Ramos (cell line): ENCODE data around the gene FXYD4.

Source experiments
- in situ Hi-C: fragments of 300-500 bp; cut with MboI; formaldehyde crosslinking; loops from one replicate; pipeline ENCODE4 v1.14.3; 2022; ENCODE audit warnings: low sequenced_read_pairs; ENCODE audit not compliant: unreplicated experiment

The FXYD4 gene

DNA sequence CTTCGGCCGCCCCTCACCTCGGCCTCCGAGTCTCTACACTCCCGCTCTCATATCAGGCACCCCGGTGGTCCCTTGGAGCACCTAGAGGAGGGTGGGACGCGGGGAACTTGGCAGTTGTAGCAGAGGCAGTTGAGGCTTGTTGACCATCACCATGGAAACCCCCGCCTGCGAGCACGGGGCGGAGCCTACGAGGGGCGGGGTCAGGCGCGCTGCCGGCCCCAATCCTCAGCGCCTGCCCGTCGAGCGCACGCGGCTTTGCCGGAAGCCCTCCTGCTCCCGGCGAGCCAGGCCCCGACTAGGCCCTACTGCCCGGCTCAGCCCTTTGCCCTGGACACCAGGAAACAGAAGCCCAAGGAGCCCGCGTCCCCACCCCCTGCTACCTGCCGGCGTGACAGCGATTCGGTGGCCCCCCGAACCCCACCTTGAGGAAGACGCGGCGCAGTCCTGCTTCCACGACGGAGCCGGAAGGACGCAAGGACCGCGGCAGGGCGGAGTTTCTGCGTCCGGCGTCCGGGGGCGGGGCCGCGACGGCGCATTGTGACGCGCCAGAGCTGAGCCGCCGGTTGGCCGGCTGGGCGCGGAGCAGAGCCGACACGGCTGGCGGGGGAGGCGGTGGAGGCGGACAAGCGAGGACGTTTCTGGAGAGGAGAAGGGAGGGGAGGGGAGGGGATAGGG is 37.4 kb downstream of the FXYD4 start, which contains the start of gene HNRNPF:
TSS of gene HNRNPF (minus strand) at position 477 of the 675 bp plus-strand sequence. CDS start 21,302 bp downstream, outside the sequence.
- in situ Hi-C loops: loop anchor here (25.0 kb wide), 1 partner anchor 1953 kb away; the partner anchor contains the start of gene ALOX5

DNA sequence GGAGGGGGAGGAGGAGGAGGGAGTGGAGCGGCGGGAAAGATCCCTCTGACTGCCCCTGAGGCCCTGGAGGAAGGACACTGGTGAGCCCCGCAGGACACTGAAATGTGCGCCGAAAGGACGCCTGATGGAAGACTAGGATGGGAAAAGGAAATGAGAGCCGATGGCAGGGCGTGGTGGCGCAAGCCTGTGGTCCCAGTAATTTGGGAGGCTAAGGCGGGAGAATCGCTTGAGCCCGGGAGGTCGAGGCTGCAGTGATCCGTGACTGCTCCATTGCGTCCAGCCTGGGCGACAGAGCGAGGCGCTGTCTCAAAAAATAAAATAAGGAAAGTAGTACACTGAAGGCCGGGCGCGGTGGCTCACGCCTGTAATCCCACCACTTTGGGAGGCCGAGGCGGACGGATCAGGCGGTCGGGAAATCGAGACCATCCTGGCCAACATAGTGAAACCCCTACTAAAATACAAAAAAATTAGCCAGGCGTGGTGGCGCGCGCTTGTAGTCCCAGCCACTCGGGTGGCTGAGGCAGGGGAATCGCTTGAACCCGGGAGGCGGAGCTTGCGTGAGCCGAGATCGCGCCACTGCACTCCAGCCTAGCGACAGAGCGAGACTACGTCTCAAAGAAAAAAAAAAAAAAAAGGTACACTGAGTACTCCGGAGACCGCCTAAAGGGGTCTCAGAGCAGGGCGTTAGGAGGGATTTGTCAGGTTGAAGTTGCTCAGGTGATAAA is 38.1 kb downstream of the FXYD4 start:
- in situ Hi-C loops: loop anchor here (25.0 kb wide), 1 partner anchor 1953 kb away; the partner anchor contains the start of gene ALOX5

DNA sequence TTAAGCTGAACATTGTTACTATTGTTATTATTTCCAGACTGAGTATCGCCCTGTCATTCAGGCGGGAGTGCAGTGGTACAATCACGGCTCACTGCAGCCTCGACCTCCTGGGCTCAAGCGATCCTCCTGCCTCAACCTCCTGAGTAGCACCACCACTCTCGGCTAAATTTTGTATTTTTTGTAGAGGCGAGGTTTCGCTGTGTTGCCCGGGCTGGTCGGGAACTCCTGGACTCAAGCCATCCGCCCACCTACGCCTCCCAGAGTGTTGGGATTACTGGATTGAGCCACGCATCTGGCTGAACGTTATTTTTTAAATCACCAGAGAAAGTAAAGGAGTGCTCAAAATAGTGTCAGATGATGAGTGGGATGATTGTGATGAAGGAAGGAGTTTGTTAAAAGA is 38.9 kb downstream of the FXYD4 start:
- in situ Hi-C loops: loop anchor here (25.0 kb wide), 1 partner anchor 1952 kb away; the partner anchor contains the start of gene ALOX5

DNA sequence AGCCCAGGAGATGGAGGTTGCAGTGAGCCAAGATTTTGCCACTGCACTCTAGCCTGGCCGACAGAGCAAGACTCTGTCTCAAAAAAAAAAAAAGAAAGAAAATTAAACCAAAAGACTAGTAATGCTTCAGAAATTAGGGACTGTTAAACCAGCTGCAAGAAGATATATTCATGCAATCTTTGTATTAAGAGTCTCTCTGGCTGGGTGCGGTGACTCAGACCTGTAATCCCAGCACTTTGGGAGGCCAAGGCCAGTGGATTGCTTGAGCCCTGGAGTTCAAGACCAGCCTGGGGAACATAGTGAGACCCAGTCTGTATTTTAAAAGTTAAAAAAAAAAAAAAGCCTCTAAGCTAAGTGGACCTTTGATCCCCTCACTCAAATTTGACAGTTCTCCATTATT is 40.1 kb downstream of the FXYD4 start:
- in situ Hi-C loops: loop anchor here (25.0 kb wide), 1 partner anchor 1951 kb away; the partner anchor contains the start of gene ALOX5

DNA sequence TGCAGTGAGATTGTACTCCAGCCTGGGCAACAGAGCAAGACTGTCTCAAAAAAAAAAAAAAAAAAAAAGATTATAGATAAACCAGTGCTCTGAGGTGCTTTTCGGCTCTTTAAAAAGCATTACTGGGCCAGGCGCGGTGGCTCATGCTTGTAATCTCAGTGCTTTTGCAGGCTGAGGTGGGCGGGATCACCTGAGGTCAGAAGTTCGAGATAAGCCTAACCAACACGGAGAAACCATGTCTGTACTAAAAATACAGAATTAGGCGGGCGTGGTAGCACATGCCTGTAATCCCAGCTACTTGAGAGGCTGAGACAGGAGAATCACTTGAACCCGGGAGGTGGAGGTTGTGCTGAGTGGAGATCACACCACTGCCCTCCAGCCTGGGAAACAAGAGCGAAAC is 44.1 kb downstream of the FXYD4 start:
- in situ Hi-C loops: loop anchor here (25.0 kb wide), 1 partner anchor 1947 kb away; the partner anchor contains the start of gene ALOX5

DNA sequence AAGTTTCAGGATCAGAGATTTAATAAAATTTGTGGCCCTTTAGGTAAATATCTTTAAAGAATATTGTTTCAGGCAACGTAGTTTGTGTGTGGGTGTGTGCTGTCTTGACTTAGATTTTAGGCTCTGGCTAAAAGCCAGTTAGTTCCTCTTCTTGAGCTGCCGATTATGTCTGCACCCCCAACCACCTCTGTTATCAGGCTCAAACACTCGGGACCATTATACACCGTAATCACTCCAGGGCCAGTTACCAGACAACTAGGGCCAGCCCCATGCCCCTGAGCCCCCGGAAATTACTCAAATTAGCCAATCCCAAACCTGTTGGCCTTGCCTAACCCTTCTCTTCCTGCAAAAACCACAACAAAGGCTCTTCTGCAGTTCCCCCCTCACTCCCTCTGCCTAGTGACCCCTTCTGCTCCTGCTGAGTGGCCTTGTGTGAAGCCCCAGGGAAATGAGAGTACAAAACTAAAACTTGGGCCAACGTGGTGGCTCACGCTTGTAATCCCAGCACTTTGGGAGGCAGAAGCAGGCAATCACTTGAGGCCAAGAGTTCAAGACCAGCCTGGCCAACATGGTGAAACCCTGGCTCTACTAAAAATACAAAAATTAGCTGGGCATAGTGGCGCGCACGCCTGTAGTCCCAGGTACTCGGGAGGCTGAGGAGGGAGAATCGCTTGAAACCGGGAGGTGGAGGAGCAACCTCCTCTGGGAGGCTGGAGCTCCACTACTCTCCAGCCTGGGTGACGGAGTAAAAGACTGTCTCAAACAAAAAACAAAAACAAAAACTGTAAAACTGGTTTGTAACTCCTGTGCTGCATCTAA is 46.7 kb downstream of the FXYD4 start:
- in situ Hi-C loops: loop anchor here (25.0 kb wide), 1 partner anchor 1944 kb away; the partner anchor contains the start of gene ALOX5

DNA sequence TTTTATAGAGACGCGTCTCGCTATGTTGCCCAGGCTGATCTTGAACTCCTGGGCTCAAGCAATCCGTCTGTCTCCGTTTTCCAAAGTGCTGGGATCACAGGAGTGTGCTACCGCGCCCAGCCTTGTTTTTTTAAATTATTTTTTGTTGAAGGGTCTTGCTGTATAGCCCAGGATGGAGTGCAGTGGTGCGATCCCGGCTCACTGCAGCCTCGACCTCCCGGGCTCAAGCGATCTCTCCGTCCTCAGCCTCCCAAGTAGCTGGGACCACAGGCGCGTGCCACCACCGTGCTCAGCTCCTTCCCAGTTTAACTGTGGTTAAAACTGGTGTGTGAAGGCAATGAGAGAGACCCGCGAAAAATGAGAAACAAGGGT is 48.5 kb downstream of the FXYD4 start:
- in situ Hi-C loops: loop anchor here (25.0 kb wide), 1 partner anchor 1942 kb away; the partner anchor contains the start of gene ALOX5

DNA sequence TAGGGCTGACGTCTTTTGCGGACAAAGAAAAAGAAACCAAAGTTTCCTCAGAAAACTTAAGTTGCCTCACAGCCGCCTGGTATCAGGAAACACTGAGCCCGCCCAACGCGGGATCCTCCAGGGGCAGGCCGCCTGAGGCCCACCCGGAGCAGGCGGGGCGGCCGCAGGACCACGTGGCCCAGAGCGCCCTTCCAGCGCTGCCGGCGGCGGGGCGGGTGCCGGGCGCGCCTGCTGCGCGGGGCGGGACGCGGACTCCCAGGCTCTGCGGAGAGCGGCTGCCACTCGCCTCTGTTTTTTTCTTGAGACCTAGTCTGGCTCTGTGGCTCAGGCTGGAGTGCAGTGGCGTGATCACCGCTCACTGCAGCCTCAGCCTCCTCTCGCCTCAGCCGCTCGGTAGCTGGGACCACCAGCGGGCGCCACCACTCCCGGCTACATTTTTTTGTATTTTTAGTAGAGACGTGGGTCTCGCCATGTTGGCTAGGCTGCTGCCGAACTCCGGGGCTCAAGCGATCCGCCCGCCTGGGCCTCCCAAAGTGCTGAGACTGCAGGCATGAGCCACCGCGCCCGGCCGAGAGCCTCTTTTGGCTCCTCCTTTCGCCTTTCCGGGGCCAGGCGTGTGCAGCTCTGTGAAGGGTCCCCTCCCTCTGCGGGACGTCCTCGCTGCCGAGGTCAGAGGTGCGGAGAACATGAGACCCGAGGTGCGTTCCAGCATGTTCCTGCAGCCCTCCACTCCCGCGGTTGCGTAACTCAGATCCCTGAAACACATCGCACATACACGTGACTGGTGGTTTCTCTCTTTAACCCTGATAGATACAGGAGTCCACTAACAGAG is 49.1 kb downstream of the FXYD4 start:
- in situ Hi-C loops: loop anchor here (25.0 kb wide), 1 partner anchor 1942 kb away; the partner anchor contains the start of gene ALOX5

DNA sequence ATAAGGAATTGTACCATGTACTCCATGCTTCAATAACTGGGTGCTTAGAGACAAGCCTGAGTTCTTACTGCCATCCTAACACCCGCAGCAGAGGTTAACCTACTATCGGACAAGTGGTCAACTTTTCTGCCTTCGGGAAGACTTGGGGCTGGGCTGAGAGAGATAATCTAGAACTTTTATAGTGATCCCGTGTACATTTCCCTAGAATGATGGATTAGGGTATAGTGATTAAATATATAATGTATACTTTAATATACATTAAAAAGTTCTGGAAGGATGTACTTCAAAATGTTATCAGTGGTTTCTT is 49.7 kb downstream of the FXYD4 start:
- in situ Hi-C loops: loop anchor here (25.0 kb wide), 1 partner anchor 1941 kb away; the partner anchor contains the start of gene ALOX5

DNA sequence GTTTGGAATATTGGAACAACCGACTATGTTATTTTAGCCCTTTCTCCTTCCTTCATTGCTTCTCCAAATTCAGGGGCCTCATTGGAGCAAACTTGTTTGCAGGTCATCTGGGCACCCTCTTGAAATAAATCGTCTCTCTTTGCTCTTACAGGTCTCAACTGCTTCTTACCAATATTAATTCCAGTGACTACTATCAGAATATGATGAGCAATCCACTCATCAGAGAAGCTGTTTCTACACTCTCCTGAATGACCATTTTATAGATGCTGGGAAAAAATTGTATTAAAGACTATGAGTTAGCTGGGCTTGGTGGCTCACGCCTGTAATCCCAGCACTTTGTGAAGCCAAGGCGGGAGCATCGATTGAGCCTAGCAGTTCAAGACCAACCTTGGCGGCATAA is 50.1 kb downstream of the FXYD4 start:
- in situ Hi-C loops: loop anchor here (25.0 kb wide), 1 partner anchor 1941 kb away; the partner anchor contains the start of gene ALOX5

DNA sequence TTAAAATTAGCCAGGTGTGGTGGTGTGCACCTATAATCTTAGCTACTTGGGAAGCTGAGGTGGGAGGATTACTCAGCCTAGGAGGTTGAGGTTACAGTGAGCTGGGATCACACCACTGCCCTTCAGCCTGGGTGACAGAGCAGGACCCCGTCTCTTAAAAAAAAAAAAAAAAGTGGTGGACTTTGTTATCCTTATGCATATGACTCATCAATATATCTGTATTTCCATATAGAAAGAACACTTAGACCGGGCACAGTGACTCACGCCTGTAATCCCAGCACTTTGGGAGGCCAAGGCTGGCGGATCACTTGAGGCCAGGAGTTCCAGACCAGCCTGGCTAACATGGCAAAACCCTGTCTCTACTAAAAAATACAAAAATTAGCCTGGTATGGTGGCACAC is 50.5 kb downstream of the FXYD4 start:
- in situ Hi-C loops: loop anchor here (25.0 kb wide), 1 partner anchor 1940 kb away; the partner anchor contains the start of gene ALOX5

DNA sequence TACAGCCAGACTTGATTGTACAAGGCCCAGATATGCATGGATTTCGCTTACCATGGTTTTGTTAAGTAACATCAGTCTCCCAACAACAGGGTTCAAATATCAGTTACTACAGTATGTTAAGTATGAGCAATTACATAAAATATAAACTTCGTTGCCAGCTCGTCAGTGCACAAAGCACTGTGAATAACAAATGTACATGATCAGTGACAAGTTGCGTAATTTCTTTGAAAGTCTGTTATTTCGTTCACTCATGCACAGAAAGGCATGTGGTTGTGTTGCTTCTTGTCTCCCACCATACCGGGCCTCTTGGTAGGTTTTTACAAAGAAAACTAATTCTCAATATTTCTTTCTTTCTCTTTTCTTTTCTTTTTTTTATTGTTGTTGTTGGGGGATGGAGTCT is 53.0 kb downstream of the FXYD4 start:
- in situ Hi-C loops: loop anchor here (25.0 kb wide), 1 partner anchor 1938 kb away; the partner anchor contains the start of gene ALOX5
